Panc1 (cell line): ENCODE measurements around the gene MED16. TPM values are rescaled to one million over a fixed set of nuclear protein-coding genes. Genes with fewer than 3 reads are reported as not detected.

Source experiments
- total RNA-seq: library from RNA; stranded (reverse); gene quantifications from one replicate; pipeline ENCODE4 v1.2.1, GENCODE V29; 2021; ENCODE audit not compliant: unreplicated experiment

MED16 gene
- total RNA-seq, 1 experiment from 2014 or later: 39.5 TPM

Other genes with a start within 250 kb of the MED16 start
- 61.2 TPM for gene RNF126, start 230.0 kb downstream of the MED16 start, total RNA-seq
- gene FSTL3, start 216.8 kb downstream of the MED16 start, total RNA-seq: 32.5 TPM
- gene PRSS57, start 197.7 kb downstream of the MED16 start, total RNA-seq: not detected
- 14.4 TPM for gene PALM, start 184.3 kb downstream of the MED16 start, total RNA-seq
- 5.8 TPM for gene MISP, start 142.1 kb downstream of the MED16 start, total RNA-seq
- 515 TPM for gene PTBP1, start 95.7 kb downstream of the MED16 start, total RNA-seq
- gene PLPPR3, start 71.2 kb downstream of the MED16 start, total RNA-seq: 63.7 TPM
- 5.8 TPM for gene AZU1, start 65.3 kb downstream of the MED16 start, total RNA-seq
- 1.5 TPM for gene PRTN3, start 52.2 kb downstream of the MED16 start, total RNA-seq
- gene ELANE, start 40.9 kb downstream of the MED16 start, total RNA-seq: 0.57 TPM
- 9.9 TPM for gene CFD, start 33.5 kb downstream of the MED16 start, total RNA-seq
- gene RNU6-9, start 297 bp upstream of the MED16 start, total RNA-seq: not detected
- gene R3HDM4, start 20.0 kb upstream of the MED16 start, total RNA-seq: 43.5 TPM
- gene KISS1R, start 24.1 kb upstream of the MED16 start, total RNA-seq: 0.92 TPM
- 28.9 TPM for gene ARID3A, start 32.8 kb upstream of the MED16 start, total RNA-seq
- gene WDR18, start 91.2 kb upstream of the MED16 start, total RNA-seq: 44.0 TPM
- gene GRIN3B, start 107.2 kb upstream of the MED16 start, total RNA-seq: 4.6 TPM
- gene TMEM259, start 127.9 kb upstream of the MED16 start, total RNA-seq: 193 TPM
- not detected for gene RNU6-2, start 128.3 kb upstream of the MED16 start, total RNA-seq
- 203 TPM for gene CNN2, start 133.4 kb upstream of the MED16 start, total RNA-seq
- 47.5 TPM for gene ABCA7, start 146.9 kb upstream of the MED16 start, total RNA-seq
- gene ARHGAP45, start 174.0 kb upstream of the MED16 start, total RNA-seq: 27.8 TPM
- gene POLR2E, start 202.2 kb upstream of the MED16 start, total RNA-seq: 279 TPM
- gene GPX4, start 210.8 kb upstream of the MED16 start, total RNA-seq: 577 TPM